Globus pallidus (tissue), 1 donor: ENCODE measurements around the gene ADGRV1.
A peak's percentile ranks its signal among the peaks of the same experiment; 100 is the strongest.
"Not testable (repeated sequence)": the region's sequence is repeated elsewhere in the genome, so short reads cannot be mapped to it uniquely, and the experiment has no call there.

Experiments
- DNase-seq: peaks from one replicate; pipeline ENCODE4 v3.0.0-alpha.2; 2015; ENCODE audit warnings: low spot score

ADGRV1 gene

GRCh38 chr5:90645024-90645610 lies 86.5 kb downstream of the ADGRV1 start:
- DNase-seq = no peak

DNA sequence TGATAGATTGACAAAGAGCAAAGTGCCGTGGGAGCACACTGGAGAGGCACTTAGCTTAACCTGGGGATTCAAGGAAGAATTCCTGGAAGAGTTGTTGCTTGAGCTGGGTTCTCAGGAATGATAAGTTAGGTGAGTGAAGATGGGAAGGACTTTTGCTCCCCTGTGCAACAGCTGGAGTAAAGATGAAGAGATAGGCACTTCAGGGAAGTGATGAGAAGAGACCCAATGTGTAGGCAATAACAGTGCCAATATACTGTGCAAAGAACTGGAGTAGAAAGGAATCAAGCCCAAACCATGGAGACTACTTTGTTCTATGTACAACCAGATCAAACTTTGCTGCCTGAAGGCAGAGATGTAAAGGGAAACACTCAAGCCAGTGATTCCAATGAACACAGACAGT lies 92.2 kb downstream of the ADGRV1 start:
- DNase-seq = no peak

GRCh38 chr5:90654215-90654614 lies 95.6 kb downstream of the ADGRV1 start:
- no peak for DNase-seq

GRCh38 chr5:90655423-90655822 lies 96.8 kb downstream of the ADGRV1 start:
- DNase-seq = no peak

GRCh38 chr5:90657030-90657429 lies 98.4 kb downstream of the ADGRV1 start:
- DNase-seq = no peak

DNA sequence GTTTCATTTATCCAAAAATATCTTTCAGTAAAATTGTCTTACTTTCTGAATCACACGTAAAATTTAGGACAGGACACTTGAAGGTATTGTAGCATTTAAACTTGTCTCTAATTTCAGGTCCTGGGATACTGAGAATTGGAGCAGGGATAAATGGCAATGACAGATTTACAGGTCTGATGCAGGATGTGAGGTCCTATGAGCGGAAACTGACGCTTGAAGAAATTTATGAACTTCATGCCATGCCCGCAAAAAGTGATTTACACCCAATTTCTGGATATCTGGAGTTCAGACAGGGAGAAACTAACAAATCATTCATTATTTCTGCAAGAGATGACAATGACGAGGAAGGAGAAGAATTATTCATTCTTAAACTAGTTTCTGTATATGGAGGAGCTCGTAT lies 99.2 kb downstream of the ADGRV1 start:
- DNase-seq = no peak

DNA sequence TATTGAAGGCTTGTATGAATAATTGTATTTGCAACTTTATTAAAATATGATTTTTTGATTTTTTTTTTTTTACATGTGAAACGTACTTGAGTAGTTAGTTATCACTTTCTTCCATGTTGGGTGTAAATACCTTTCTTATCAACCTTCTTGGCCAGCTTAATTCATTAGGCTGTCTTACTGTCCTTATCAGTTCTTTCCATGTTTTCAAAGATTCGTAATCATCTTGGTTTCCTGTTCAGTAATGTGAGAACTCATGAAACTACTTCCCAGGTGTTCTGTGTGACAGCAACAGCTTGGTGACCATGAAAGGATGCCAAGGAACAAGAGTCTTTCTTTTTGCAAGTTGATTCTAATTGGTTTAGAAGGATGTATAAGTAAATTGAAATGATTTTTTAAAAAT lies 100.0 kb downstream of the ADGRV1 start:
- DNase-seq = no peak

DNA sequence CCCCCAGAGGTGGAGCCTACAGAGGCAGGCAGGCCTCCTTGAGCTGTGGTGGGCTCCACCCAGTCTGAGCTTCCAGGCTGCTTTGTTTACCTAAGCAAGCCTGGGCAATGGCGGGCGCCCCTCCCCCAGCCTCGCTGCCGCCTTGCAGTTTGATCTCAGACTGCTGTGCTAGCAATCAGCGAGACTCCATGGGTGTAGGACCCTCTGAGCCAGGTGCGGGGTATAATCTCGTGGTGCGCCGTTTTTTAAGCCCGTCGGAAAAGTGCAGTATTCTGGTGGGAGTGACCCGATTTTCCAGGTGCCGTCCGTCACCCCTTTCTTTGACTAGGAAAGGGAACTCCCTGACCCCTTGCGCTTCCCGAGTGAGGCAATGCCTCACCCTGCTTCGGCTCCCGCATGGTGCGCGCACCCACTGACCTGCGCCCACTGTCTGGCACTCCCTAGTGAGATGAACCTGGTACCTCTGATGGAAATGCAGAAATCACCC lies 109.5 kb downstream of the ADGRV1 start:
- DNase-seq = not testable (repeated sequence)

DNA sequence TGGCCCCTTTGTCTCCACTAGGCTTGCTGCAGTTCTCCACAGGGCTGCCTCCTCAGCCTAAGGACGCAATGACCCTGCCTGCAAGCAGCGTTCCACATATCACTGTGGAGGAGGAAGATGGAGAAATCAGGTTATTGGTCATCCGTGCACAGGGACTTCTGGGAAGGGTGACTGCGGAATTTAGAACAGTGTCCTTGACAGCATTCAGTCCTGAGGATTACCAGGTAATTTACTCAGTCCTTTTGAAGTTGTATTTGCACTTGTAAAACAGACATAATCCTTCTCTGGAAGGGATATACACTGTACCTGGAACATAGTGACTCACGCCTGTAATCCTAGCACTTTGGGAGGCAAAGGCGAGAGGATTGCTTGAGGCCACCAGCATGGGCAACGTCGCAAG lies 116.6 kb downstream of the ADGRV1 start:
- DNase-seq = peak; percentile 3

- peak; percentile 31 for DNase-seq
Measured at GRCh38 chr5:90680921-90681563, 122.4 kb downstream of the ADGRV1 start.

DNA sequence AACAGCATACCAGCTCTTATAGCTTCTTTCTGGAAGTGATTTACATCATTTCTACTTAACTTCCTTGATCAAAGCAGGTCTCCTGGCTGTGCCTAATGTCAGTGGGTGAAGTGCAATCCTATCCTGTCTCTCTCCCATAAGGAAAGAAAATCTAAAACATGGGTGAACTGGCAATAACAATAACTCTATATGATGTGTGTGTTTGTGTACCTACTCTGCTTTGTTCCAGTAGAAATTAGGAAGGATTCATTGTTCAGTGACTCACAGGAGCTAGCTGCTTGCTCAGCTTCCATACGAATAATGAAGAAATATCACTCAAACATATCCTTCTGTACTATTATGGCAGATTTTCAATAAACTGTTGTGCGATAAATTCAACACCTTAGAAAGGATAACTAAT lies 123.7 kb downstream of the ADGRV1 start:
- DNase-seq = no peak

DNA sequence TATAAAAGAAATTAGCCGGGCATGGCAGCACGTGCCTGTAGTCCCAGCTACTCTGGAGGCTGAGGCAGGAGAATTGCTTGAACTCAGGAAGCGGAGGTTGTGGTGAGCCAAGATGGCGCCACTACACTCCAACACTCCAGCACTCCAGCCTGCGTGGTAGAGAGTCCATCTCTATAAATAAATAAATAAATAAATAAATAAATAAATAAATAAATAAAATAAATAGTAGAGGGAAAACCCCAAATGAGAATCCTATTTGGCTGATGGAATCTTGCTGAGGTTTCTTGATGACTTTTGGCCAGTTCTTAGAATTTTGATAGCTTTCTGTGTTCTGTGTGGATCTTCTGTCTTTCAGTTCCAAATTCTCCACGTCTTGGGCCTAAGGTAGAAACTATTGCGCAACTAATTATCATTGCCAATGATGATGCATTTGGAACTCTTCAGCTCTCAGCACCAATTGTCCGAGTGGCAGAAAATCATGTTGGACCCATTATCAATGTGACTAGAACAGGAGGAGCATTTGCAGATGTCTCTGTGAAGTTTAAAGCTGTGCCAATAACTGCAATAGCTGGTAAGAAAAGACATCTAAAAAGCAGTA lies 126.9 kb downstream of the ADGRV1 start:
- DNase-seq = no peak

DNA sequence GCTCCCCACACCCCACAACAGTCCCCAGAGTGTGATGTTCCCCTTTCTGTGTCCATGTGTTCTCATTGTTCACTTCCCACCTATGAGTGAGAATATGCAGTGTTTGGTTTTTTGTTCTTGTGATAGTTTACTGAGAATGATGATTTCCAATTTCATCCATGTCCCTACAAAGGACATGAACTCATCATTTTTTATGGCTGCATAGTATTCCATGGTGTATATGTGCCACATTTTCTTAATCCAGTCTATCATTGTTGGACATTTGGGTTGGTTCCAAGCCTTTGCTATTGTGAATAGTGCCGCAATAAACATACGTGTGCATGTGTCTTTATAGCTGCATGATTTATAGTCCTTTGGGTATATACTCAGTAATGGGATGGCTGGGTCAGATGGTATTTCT lies 127.8 kb downstream of the ADGRV1 start:
- not testable (repeated sequence) for DNase-seq

DNA sequence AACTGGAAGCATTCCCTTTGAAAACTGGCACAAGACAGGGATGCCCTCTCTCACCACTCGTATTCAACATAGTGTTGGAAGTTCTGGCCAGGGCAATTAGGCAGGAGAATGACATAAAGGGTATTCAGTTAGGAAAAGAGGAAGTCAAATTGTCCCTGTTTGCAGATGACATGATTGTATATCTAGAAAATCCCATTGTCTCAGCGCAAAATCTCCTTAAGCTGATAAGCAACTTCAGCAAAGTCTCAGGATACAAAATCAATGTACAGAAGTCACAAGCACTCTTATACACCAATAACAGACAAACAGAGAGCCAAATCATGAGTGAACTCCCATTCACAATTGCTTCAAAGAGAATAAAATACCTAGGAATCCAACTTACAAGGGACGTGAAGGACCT lies 128.9 kb downstream of the ADGRV1 start:
- DNase-seq = not testable (repeated sequence)

- no peak for DNase-seq
Measured at GRCh38 chr5:90689064-90689463, 130.5 kb downstream of the ADGRV1 start.

- DNase-seq = no peak
Measured at GRCh38 chr5:90690307-90690706, 131.7 kb downstream of the ADGRV1 start.

GRCh38 chr5:90691533-90691932 lies 132.9 kb downstream of the ADGRV1 start:
- no peak for DNase-seq

DNA sequence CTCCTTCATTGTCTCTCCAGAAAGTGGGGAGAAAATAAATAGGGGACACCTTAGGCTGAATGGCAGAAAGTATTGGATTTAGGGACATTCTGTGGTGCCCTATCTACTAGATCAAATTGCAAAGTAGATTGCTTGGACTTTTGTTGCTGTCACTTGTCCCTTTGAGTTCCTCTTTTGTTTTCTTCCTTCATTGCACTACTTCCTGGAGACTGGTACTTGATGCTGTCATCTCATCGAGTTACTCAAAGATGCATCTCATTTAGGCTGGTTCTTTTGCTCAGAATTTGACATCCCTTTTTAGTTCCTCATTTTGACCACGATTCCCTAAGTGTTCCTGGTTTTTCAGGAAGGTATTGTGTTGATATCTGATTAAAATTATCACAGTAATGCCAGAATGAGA lies 137.6 kb downstream of the ADGRV1 start:
- DNase-seq = no peak

DNA sequence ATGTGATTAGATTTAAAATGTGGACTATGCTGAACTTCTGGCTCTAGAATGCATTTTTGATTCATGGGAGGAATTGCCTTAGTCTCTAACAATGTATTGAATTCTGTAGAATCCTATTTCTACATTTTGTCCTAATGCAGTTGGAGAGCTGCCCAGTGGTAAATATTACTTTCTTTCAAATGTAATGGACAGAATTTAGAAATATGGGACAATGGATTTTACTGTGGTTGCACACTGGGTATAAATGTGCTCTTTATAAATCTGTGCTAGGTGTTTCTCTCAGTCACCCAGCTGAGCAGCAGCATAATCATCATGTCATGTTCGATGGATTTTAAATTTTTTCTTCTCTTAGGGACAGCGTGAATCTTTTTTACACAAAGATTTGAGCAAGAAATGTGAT lies 141.7 kb downstream of the ADGRV1 start:
- no peak for DNase-seq

DNA sequence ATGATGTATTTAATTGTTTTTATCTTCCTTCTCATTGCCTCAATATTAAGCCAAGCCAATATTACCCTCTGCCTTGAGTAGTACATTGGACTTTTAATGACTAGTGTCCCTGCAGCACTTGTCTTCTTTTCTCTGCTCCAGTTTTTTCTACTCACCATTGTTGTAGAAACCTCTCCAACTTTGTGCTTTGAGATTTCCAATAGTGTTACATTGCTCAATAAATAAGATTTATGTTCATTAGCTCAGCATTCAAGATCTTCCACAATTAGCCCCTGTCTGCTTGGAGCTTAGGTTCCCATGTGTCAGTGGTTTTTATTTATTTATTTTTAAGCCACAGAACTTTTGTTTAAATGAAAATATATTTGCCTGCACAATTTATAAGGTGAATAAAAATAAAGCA lies 145.3 kb downstream of the ADGRV1 start:
- DNase-seq = no peak

- DNase-seq = no peak
Measured at GRCh38 chr5:90707698-90708097, 149.1 kb downstream of the ADGRV1 start.

DNA sequence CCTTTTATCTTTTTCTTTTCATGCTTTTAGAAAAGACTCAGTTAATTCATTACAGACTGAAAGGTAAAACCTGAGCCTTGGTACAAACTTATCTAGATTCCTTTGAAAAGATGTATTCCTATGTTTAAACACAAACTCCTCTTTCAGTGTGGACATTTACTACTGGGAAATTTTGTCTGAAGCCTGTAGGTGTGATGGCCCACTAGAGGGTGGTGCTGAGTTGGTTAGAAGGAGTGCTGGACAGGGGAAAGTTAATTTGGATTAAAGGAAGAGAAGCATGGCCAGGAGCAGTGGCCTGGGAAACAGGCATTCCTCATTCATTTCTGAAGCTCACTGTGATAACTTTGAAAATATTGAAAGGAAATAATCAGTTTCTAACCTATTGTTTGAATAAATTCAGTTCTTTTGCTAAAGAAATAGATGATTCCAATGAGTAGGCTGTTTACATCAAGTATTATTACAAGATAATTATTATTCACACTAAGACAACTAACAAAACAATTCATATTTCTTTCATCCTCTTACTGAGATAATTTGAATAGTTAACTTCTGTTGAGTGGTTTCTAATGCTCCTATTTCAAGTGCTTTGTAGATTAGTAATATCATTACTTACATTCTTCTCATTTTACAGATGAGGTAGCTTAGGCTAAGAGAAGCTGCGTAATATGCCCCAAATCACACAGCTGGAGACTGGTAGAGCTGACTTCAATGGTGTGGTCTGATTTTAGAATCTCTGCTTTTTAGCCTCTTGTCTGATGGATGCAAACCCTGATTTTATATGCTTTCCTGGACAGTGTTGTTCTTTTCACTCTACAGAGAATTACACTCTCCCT lies 150.9 kb downstream of the ADGRV1 start:
- DNase-seq = peak; percentile 31

- no peak for DNase-seq
Measured at GRCh38 chr5:90718387-90718786, 159.8 kb downstream of the ADGRV1 start.
